Esophagus squamous epithelium (tissue), 4 donors: ENCODE measurements around the gene SPAAR.
"Not testable (repeated sequence)": the region's sequence is repeated elsewhere in the genome, so short reads cannot be mapped to it uniquely, and the experiment has no call there.

Source experiments
- POLR2A ChIP-seq, 4 donors: fragments of 450-650 bp; IDR thresholded peaks; one replicate each; pipeline ENCODE4 v1.6.1; 2017; ENCODE audit warnings: antibody characterized with exemption in 4 of 4, mild to moderate bottlenecking in 4 of 4, moderate library complexity in 3 of 4
- TF ChIP-seq, protein P1 (sequence below), 6 experiments: fragments of 450-650 bp in 4 of 6; fragments of 200-600 bp in 2 of 6; sonication (generic) in 2 of 6; IDR thresholded peaks; one replicate each; pipeline ENCODE4 v1.5.1; 2016 to 2019; ENCODE audit warnings: antibody characterized with exemption in 6 of 6, mild to moderate bottlenecking in 4 of 6, moderate library complexity in 4 of 6

DNA sequence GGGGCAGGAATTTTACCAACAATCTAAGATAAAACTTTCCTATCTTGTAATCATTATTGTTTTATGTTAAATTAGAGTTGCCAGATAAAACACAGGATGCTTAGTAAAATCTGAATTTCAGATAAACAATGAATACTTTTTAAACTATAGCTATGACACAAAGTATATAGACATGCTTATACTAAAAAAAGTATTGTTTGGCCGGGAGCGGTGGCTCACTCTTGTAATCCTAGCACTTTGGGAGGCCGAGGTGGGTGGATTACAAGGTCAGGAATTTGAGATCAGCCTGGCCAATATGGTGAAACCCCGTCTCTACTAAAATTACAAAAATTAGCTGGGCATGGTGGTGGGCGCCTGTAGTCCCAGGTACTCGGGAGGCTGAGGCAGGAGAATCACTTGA, 24.8 kb downstream of the SPAAR start:
- TF ChIP-seq, protein P1, sequence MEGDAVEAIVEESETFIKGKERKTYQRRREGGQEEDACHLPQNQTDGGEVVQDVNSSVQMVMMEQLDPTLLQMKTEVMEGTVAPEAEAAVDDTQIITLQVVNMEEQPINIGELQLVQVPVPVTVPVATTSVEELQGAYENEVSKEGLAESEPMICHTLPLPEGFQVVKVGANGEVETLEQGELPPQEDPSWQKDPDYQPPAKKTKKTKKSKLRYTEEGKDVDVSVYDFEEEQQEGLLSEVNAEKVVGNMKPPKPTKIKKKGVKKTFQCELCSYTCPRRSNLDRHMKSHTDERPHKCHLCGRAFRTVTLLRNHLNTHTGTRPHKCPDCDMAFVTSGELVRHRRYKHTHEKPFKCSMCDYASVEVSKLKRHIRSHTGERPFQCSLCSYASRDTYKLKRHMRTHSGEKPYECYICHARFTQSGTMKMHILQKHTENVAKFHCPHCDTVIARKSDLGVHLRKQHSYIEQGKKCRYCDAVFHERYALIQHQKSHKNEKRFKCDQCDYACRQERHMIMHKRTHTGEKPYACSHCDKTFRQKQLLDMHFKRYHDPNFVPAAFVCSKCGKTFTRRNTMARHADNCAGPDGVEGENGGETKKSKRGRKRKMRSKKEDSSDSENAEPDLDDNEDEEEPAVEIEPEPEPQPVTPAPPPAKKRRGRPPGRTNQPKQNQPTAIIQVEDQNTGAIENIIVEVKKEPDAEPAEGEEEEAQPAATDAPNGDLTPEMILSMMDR (IDR thresholded peaks at IDR 0.05): not testable (repeated sequence)
- TF ChIP-seq POLR2A (IDR thresholded peaks at IDR 0.05): not testable (repeated sequence)
